OCI-LY7 (cell line): ENCODE data around the gene ABCA4. TPM values are rescaled to one million over a fixed set of nuclear protein-coding genes. Genes with fewer than 3 reads are reported as not detected.

Experiments used
- BruUV-seq: library from RNA; stranded (reverse); fragments of 400-500 nt; replicated peaks from 2 replicates; lab custom pipeline; 2021; lab: Mats Ljungman, UMichigan
- CTCF ChIA-PET: fragments of 300-600 bp; sonication (Branson Sonifier 250); formaldehyde crosslinking; loops from one replicate; lab custom pipeline; 2022; ENCODE audit warnings: antibody characterized with exemption; ENCODE audit not compliant: unreplicated experiment; lab: Charles Lee
- POLR2A ChIA-PET: fragments of 300-600 bp; sonication (Branson Sonifier 250); formaldehyde crosslinking; loops from one replicate; lab custom pipeline; 2022; ENCODE audit warnings: antibody characterized with exemption; lab: Charles Lee
- DNase-seq: peaks from one replicate; pipeline ENCODE4 v3.0.0-alpha.2; 2015; ENCODE audit warnings: low spot score
- H2AFZ ChIP-seq: fragments of 200-600 bp; sonication (generic), shearing (Covaris generic); 2 replicates; pipeline ENCODE4 v1.6.1; 2014; ENCODE audit warnings: mild to moderate bottlenecking, antibody characterized with exemption, low read length, moderate library complexity
- H3K27ac ChIP-seq: fragments of 200-600 bp; sonication (generic); 2 replicates; pipeline ENCODE4 v1.5.1; 2014; ENCODE audit warnings: mixed run types, low read depth, mild to moderate bottlenecking, moderate library complexity, low read length, inconsistent platforms; ENCODE audit not compliant: poor library complexity, severe bottlenecking
- H3K36me3 ChIP-seq: fragments of 200-600 bp; sonication (generic); 2 replicates; pipeline ENCODE4 v1.6.1; 2014; ENCODE audit warnings: mild to moderate bottlenecking, antibody characterized with exemption, low read length, moderate library complexity, mixed read lengths; ENCODE audit not compliant: insufficient read depth
- H3K4me1 ChIP-seq: fragments of 200-600 bp; sonication (generic); 2 replicates; pipeline ENCODE4 v1.5.1; 2014; ENCODE audit warnings: mild to moderate bottlenecking, low read length; ENCODE audit not compliant: insufficient read depth, poor library complexity, severe bottlenecking
- H3K4me2 ChIP-seq: fragments of 200-600 bp; sonication (generic); 2 replicates; pipeline ENCODE4 v1.6.1; 2014; ENCODE audit warnings: mild to moderate bottlenecking, low read length
- H3K4me3 ChIP-seq: fragments of 200-600 bp; sonication (generic); 2 replicates; pipeline ENCODE4 v1.5.1; 2014; ENCODE audit warnings: mild to moderate bottlenecking, low read depth, low read length; ENCODE audit not compliant: poor library complexity, severe bottlenecking
- H3K79me2 ChIP-seq: fragments of 200-600 bp; sonication (generic); 2 replicates; pipeline ENCODE4 v1.6.1; 2016; ENCODE audit warnings: low read depth, mild to moderate bottlenecking, low read length, moderate library complexity, mixed read lengths; ENCODE audit not compliant: insufficient read depth
- H3K9me2 ChIP-seq: fragments of 200-600 bp; sonication (generic); 2 replicates; pipeline ENCODE4 v1.6.1; 2016; ENCODE audit warnings: mild to moderate bottlenecking, low read length, mixed read lengths; ENCODE audit not compliant: insufficient read depth
- H3K9me3 ChIP-seq: fragments of 200-600 bp; sonication (generic); 2 replicates; pipeline ENCODE4 v1.6.1; 2014; ENCODE audit warnings: mild to moderate bottlenecking, mixed run types, low read length, mixed read lengths
- H4K20me1 ChIP-seq: fragments of 200-600 bp; sonication (generic); 2 replicates; pipeline ENCODE4 v1.6.1; 2014; ENCODE audit warnings: mild to moderate bottlenecking, antibody characterized with exemption, low read length, moderate library complexity, mixed read lengths; ENCODE audit not compliant: insufficient read depth
- EZH2phosphoT487 ChIP-seq: fragments of 200-600 bp; sonication (generic); IDR thresholded peaks from 2 replicates; pipeline ENCODE4 v1.6.1; 2018; ENCODE audit warnings: low read depth, borderline replicate concordance, mild to moderate bottlenecking, mixed run types, antibody characterized with exemption, low read length, moderate library complexity, mixed read lengths
- intact Hi-C: fragments of 100-400 bp; cut with micrococcal nuclease; formaldehyde crosslinking; loops from one replicate; pipeline ENCODE4 v1.10.0; 2022; ENCODE audit not compliant: unreplicated experiment
- total RNA-seq, 2 experiments: library from RNA; depleted of rRNA in 1 of 2; stranded (reverse); fragments of >200 nt in 1 of 2; shearing (Covaris generic) in 1 of 2; gene quantifications; 2 replicates each; pipeline ENCODE4 v1.2.3, GENCODE V29; 2014 to 2022
- TF ChIP-seq, protein P1 (sequence below): fragments of 200-600 bp; sonication (generic); conservative IDR thresholded peaks from 2 replicates; pipeline ENCODE4 v1.5.1; 2014; ENCODE audit warnings: mild to moderate bottlenecking, antibody characterized with exemption, low read length, moderate library complexity, mixed read lengths

ABCA4 gene
- total RNA-seq, 2 experiments from 2014 or later: not detected

DNA sequence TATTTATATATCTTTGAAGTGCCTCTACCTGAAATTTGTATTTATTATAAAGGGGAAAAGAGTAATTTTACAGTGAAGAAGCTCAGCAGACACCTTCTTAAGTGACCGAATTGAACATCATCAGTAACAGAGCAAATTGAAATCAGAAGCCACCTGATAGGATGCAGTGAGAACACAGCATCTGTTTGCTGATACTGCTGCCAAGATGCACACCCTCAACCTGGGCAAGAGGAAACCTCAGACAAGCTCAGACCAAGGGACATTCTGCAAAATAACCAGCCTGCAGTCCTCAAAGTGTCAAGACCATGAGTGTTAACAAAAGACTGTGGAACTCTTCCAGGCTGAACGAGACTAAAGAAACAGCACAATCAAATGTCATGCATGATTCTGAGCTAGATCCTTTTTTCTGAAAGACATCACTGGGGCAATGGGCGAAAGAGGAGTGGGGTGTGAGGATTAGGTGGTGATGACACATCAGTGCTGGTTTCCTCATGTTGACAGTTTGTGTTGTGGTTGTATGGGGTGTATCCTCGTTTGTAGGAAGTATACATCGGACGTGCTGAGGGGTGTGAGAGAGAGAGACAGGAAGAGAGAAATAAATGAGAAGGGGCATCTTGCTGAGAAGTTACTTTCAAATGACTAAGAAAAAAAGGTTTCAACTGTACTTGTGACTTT is 103.7 kb downstream of the ABCA4 start:
- Histone ChIP-seq H3K4me3 (no peak overlapping the region), H3K9me3 (no peaks in the 10 kb centered on the region), H3K79me2 (no peaks in the 10 kb centered on the region), H2AFZ (no peak overlapping the region), H3K4me1 (no peaks in the 10 kb centered on the region), H4K20me1 (no peaks in the 10 kb centered on the region), H3K4me2 (no peak overlapping the region), H3K36me3 (no peaks in the 10 kb centered on the region), H3K27ac (no peak overlapping the region), H3K9me2 (no peaks in the 10 kb centered on the region)
- BruUV-seq: no TSS peak
- TF ChIP-seq, protein P1, sequence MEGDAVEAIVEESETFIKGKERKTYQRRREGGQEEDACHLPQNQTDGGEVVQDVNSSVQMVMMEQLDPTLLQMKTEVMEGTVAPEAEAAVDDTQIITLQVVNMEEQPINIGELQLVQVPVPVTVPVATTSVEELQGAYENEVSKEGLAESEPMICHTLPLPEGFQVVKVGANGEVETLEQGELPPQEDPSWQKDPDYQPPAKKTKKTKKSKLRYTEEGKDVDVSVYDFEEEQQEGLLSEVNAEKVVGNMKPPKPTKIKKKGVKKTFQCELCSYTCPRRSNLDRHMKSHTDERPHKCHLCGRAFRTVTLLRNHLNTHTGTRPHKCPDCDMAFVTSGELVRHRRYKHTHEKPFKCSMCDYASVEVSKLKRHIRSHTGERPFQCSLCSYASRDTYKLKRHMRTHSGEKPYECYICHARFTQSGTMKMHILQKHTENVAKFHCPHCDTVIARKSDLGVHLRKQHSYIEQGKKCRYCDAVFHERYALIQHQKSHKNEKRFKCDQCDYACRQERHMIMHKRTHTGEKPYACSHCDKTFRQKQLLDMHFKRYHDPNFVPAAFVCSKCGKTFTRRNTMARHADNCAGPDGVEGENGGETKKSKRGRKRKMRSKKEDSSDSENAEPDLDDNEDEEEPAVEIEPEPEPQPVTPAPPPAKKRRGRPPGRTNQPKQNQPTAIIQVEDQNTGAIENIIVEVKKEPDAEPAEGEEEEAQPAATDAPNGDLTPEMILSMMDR: no peak
- no peak for TF ChIP-seq EZH2phosphoT487
- CTCF ChIA-PET: no interaction called here
- intact Hi-C loops: no loop called here
- no peak for DNase-seq
- POLR2A ChIA-PET: interaction anchor here (0.7 to 1.2 kb wide), 2 partner anchors 71 to 282 kb away, joined by 3 read pairs; no protein-coding TSS in a partner anchor

- H3K79me2 ChIP-seq: no peaks in the 10 kb centered on the region
- POLR2A ChIA-PET: interaction anchor here (0.9 kb wide), 1 partner anchor 10 kb away, joined by 3 read pairs; no protein-coding TSS in a partner anchor
- no peaks in the 10 kb centered on the region for H3K9me2 ChIP-seq
- DNase-seq: no peak
- no peak overlapping the region for H3K27ac ChIP-seq
- H2AFZ ChIP-seq: no peak overlapping the region
- CTCF ChIA-PET: interaction anchor here (0.6 kb wide), 1 partner anchor 484 kb away, joined by 5 read pairs; no protein-coding TSS in a partner anchor
- H3K36me3 ChIP-seq: no peaks in the 10 kb centered on the region
- H3K4me1 ChIP-seq: no peaks in the 10 kb centered on the region
- no peak for TF ChIP-seq EZH2phosphoT487
- TF ChIP-seq, protein P1: no peak
- H3K4me2 ChIP-seq: no peak overlapping the region
- H3K9me3 ChIP-seq: no peaks in the 10 kb centered on the region
- no peaks in the 10 kb centered on the region for H4K20me1 ChIP-seq
- intact Hi-C loops: no loop called here
- no TSS peak for BruUV-seq
- H3K4me3 ChIP-seq: no peak overlapping the region
Measured at GRCh38 chr1:94015489-94015817, 105.5 kb downstream of the ABCA4 start.
